ENCODE measurements around the gene PMEL. TPM values are rescaled to one million over a fixed set of nuclear protein-coding genes. Genes with fewer than 3 reads are reported as not detected.

PMEL gene
- total RNA-seq, 1 experiment from 2014 or later = 5.8 TPM

GRCh38 chr12:55912908-55913307 lies 52.9 kb downstream of the PMEL start:
- no peak overlapping the region for H3K4me2 ChIP-seq (ENCODE audit: low read length)
- no peak for TF ChIP-seq JUND (IDR thresholded peaks at IDR 0.05)
- TF ChIP-seq, protein P1, sequence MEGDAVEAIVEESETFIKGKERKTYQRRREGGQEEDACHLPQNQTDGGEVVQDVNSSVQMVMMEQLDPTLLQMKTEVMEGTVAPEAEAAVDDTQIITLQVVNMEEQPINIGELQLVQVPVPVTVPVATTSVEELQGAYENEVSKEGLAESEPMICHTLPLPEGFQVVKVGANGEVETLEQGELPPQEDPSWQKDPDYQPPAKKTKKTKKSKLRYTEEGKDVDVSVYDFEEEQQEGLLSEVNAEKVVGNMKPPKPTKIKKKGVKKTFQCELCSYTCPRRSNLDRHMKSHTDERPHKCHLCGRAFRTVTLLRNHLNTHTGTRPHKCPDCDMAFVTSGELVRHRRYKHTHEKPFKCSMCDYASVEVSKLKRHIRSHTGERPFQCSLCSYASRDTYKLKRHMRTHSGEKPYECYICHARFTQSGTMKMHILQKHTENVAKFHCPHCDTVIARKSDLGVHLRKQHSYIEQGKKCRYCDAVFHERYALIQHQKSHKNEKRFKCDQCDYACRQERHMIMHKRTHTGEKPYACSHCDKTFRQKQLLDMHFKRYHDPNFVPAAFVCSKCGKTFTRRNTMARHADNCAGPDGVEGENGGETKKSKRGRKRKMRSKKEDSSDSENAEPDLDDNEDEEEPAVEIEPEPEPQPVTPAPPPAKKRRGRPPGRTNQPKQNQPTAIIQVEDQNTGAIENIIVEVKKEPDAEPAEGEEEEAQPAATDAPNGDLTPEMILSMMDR (IDR thresholded peaks at IDR 0.05 in 2 of 3, conservative IDR thresholded peaks at IDR 0.05 in 1 of 3; ENCODE audit: borderline replicate concordance in 1 of 3, insufficient read depth in 1 of 3, low read depth in 2 of 3, low read length in 2 of 3) = no peak
- TF ChIP-seq CEBPB (IDR thresholded peaks at IDR 0.05; ENCODE audit: low read depth) = no peak
- TF ChIP-seq POLR2AphosphoS5 (IDR thresholded peaks at IDR 0.05; ENCODE audit: low read depth, low read length) = no peak
- TF ChIP-seq SP1 (IDR thresholded peaks at IDR 0.05; ENCODE audit: low read depth) = no peak
- no peak for TF ChIP-seq EZH2phosphoT487 (IDR thresholded peaks at IDR 0.05; ENCODE audit: borderline replicate concordance)
- no peak for TF ChIP-seq SIN3A (IDR thresholded peaks at IDR 0.05; ENCODE audit: low read depth)
- TF ChIP-seq ATF3 (IDR thresholded peaks at IDR 0.05) = no peak
- no peak for TF ChIP-seq ZFX (IDR thresholded peaks at IDR 0.05)
- no peak for TF ChIP-seq EGR1 (IDR thresholded peaks at IDR 0.05; ENCODE audit: low read depth)
- TF ChIP-seq YY1 (IDR thresholded peaks at IDR 0.05; ENCODE audit: extremely low read depth, insufficient replicate concordance, low read depth, low read length) = no peak
- TF ChIP-seq REST (IDR thresholded peaks at IDR 0.05; ENCODE audit: low read depth) = no peak
- intact Hi-C loops (cut with micrococcal nuclease) = no loop called here
- H3K9me2 ChIP-seq (ENCODE audit: insufficient read depth) = no peaks in the 10 kb centered on the region
- ATAC-seq (no peak), DNase-seq (ENCODE audit: low read depth, low spot score) (no peak)
- ChIA-PET CTCF (interaction anchor here (1.0 kb wide), 1 partner anchor 18 kb away, joined by 3 read pairs; no protein-coding TSS in a partner anchor), RAD21 (ENCODE audit: low non-redundant PET in 1 of 2, low total read pairs in 2 of 2, uncharacterized antibody in 2 of 2, unreplicated experiment in 2 of 2) (no interaction called here), POLR2A (no interaction called here)
- H3K4me1 ChIP-seq (ENCODE audit: control insufficient read depth in 1 of 2, insufficient read depth in 2 of 2, low read length in 2 of 2) = peaks cover 19 to 32% of the 10 kb centered on the region in 2 experiments
- no peak overlapping the region for H3K27ac ChIP-seq (ENCODE audit: low read depth, low read length)
- peaks cover 32% of the 10 kb centered on the region for H3K79me2 ChIP-seq (ENCODE audit: insufficient read depth, low read length)
- H3K9me3 ChIP-seq (ENCODE audit: control insufficient read depth in 1 of 2, insufficient read depth in 1 of 2, low read depth in 1 of 2, low read length in 2 of 2) = no peaks in the 10 kb centered on the region
- no peak overlapping the region for H3K9ac ChIP-seq (ENCODE audit: low read length)
- no peak overlapping the region for H2AFZ ChIP-seq (ENCODE audit: low read depth, low read length, poor library complexity, severe bottlenecking)
- H3K27me3 ChIP-seq (ENCODE audit: insufficient read depth, low read length) = no peaks in the 10 kb centered on the region
- H4K20me1 ChIP-seq (ENCODE audit: insufficient read depth) = no peaks in the 10 kb centered on the region
- no peak overlapping the region for H3K4me3 ChIP-seq (replicated peaks in 1 of 2; ENCODE audit: low read depth in 1 of 2, low read length in 2 of 2)
- no peaks in the 10 kb centered on the region for H3K36me3 ChIP-seq (ENCODE audit: control insufficient read depth in 1 of 2, insufficient read depth in 2 of 2, low read length in 2 of 2)
- BruUV-seq (replicated peaks) = no TSS peak
